NCI-H2171 treated with DMSO at 0.1 percent for 48 hours (cell line): ENCODE data around the gene DSG3.

Experiments
- DNase-seq: peaks from one replicate; lab custom pipeline; 2025; lab: John Stamatoyannopoulos, UW

Gene DSG3

GRCh38 chr18:31432316-31432715 lies 15.2 kb upstream of the DSG3 start:
- no peak for DNase-seq

DNA sequence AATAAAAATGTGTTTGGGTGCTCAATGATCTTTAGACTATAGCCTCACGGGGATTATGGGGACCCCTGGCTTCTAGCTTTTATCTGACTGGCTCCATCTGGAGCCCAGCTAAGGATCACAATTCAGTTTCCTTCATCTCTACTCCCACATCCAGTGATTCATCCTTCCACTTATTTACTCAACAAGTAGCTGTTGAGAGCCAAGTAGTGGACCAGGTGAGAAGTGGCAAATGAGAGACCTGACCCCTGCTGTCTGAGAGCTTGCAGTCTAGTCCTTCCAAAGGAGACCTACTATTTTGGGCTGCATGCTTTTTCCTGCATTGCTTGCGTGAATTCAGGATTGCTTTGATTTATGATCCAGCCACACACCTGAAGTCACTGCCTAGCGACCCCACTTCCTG lies 10.7 kb upstream of the DSG3 start:
- no peak for DNase-seq

- no peak for DNase-seq
Measured at GRCh38 chr18:31438402-31438801, 9.1 kb upstream of the DSG3 start.

GRCh38 chr18:31439807-31440325 lies 7.7 kb upstream of the DSG3 start:
- DNase-seq: no peak

DNA sequence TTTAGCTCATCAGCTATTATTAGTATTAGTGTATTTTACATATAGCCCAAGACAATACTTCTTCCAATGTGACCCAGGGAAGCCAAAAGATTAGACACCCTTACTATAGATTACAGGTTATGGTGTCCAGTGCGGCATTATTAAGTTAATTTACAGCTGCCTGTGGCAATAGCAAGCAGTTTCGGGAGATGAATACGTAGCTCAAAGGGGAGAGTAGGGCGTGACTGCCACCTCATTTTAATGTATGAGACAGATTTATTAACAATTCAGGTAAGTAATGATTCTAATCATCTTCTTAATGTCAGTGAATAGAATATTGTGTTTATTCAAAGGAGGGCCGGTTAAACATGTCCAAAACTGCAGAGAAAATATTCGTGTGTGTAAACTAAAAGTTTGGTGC lies 6.8 kb upstream of the DSG3 start:
- DNase-seq: no peak

DNA sequence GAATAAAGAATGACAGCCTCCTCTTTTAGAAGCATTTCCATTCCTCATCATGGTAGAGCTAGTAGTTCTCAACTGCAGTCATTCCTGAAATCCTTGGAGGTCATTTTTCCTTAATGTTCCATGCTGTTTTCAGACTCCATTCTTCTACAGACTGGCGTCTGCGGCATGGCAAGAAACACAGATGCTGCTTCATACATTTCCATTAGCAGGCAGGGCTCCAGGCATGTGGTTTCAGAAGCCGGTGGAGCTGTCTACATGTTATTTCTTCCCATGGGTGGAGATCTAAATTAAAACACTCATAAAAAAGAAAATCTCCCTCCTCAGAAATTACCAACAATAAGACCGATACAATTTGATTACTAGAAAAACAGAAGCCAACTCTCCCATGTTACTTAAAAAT lies 6.0 kb upstream of the DSG3 start:
- DNase-seq: no peak

GRCh38 chr18:31444142-31444541 lies 3.4 kb upstream of the DSG3 start:
- no peak for DNase-seq

- no peak for DNase-seq
Measured at GRCh38 chr18:31445908-31446307, 1.6 kb upstream of the DSG3 start.

GRCh38 chr18:31446854-31447253 lies 687 bp upstream of the DSG3 start:
- no peak for DNase-seq

DNA sequence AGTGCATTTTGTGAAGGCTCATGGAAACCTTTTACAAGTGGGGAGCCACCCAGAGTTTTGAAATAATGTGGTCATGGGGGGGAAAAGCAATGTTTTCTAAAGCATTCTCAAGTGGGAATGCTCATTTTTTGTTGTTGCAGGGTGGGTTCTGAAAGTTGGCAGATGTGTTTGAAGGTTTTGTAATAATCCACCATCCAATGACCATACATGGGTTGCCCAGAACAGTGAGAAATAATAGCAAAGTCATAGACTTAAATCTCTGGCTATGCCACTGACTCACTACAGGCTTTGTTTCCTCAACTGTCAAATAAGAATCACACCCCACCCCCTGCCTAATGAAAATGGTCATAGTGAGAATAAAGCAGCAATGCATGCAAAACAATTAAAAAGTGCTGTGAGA lies 2.9 kb downstream of the DSG3 start:
- DNase-seq: no peak

DNA sequence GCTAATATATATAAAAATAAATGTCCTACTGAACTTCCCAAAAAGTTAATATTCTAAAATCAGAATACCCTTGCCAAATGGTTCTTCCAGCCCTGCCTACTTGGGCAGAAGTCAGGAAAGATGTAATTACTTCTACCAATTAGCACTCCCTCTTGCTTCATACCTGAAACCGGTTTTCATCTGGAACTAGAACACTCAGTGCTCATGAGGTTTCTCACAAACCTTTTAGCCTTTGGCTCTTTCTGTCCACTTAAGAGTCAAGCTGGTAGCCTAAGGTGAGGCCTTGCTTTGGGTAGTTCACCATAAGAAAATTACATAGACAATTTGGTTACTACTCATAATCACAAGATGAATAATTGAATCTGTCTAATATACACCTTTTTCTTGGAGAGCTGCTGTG lies 4.1 kb downstream of the DSG3 start:
- no peak for DNase-seq

GRCh38 chr18:31454066-31454708 lies 6.6 kb downstream of the DSG3 start:
- no peak for DNase-seq

DNA sequence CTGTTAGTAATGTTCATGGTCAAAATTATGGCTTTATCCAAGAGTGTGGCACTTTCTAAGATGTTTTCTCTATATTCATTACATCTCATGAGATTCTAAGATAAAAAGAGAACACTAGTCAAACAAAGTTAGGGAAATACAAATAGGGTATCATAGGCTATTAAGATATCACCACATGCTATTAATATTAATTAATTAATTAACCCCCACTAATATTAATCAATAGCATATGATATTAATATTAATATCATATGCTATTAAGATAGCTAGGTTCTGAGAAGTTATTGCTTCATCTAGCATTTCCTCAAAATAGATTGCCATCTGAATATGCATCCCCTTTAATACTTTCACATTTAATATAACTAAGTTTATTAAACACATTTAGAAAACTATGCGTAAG lies 22.1 kb downstream of the DSG3 start:
- no peak for DNase-seq

GRCh38 chr18:31478688-31479087 lies 31.1 kb downstream of the DSG3 start:
- no peak for DNase-seq

- DNase-seq: no peak
Measured at GRCh38 chr18:31482051-31482450, 34.5 kb downstream of the DSG3 start.

- peak; percentile 3 for DNase-seq
Measured at GRCh38 chr18:31483396-31483795, 35.9 kb downstream of the DSG3 start.

GRCh38 chr18:31484461-31484860 lies 36.9 kb downstream of the DSG3 start:
- no peak for DNase-seq

DNA sequence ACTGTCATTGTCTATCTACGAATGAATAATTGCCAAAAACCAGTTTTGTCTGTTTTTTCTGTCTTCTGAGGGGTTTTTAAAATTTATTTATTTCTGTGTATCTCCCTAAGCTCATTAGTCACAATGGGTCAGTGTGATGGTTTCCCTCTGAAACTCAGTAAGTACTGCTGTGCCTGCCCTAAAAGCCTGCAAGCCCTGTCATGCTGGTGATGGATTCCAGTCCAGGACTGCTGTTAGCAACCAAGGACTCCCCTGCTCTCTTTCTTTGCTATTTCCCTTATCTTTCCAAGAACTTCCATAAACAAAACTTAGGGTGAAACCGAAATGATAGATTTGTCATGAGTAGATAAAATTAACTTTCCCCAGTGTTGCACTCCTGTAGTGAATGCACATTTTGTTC lies 38.6 kb downstream of the DSG3 start:
- no peak for DNase-seq

GRCh38 chr18:31487246-31488015 lies 39.9 kb downstream of the DSG3 start:
- DNase-seq: no peak

DNA sequence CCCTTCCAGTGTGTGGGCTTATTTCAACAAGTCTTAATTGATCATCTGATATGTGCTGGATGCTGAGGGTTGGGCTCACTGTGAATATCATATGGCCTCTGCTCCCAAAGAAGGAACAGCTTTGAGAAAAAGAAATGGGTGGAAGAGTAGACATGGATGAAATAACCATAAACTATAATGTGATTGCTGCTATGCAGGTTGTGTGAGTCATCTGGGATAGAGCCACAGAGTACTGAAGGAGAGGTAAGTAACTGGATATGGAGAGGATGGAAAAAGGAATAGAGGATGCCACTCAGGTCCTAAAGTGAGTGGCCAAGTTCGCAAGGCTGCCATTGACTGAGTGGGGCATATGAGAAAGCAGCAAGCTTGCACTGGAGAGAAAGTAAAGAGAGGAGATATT lies 41.8 kb downstream of the DSG3 start:
- DNase-seq: no peak

- no peak for DNase-seq
Measured at GRCh38 chr18:31490387-31490786, 42.8 kb downstream of the DSG3 start.

DNA sequence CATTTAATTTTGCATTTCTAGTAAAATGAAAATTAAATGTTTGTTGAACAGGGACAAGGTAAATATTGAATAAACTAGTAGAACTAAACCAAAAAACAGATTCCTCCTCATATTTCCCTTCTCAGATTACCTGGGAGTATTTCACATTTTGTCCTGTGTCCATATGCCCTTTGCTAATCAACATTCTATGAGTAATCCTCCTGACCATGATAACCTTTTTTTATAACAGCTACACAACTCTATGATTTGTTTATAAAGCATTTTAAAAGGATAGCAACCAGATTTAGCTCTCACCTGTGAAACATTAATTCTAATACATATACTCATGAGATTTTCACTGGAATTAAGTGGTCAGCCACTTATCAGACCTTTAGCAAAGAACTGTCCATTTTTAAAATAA lies 43.3 kb downstream of the DSG3 start:
- DNase-seq: no peak

- DNase-seq: no peak
Measured at GRCh38 chr18:31491586-31491985, 44.0 kb downstream of the DSG3 start.

GRCh38 chr18:31492671-31493070 lies 45.1 kb downstream of the DSG3 start:
- DNase-seq: no peak
